KG1 (cell line): ENCODE measurements around the gene KCNG4.

Source experiments
- DNase-seq: peaks from one replicate; lab custom pipeline; 2025; lab: John Stamatoyannopoulos, UW

Gene KCNG4

GRCh38 chr16:84239909-84240308 lies at the start of gene KCNG4:
Gene KCNG4 (minus strand): TSS chr16:84240012. CDS start chr16:84237485, 2,527 bp downstream.
- DNase-seq = no peak

GRCh38 chr16:84288902-84289301 lies 49.1 kb upstream of the KCNG4 start:
- DNase-seq = no peak

GRCh38 chr16:84286578-84287240 lies 46.9 kb upstream of the KCNG4 start:
- no peak for DNase-seq

- no peak for DNase-seq
These were observed 44.4 kb upstream of the KCNG4 start for GRCh38 chr16:84284154-84284722.

GRCh38 chr16:84283314-84284153 lies 43.7 kb upstream of the KCNG4 start:
- no peak for DNase-seq

GRCh38 chr16:84282533-84282932 lies 42.7 kb upstream of the KCNG4 start:
- no peak for DNase-seq

- no peak for DNase-seq
These were observed 41.3 kb upstream of the KCNG4 start for GRCh38 chr16:84281074-84281473.

GRCh38 chr16:84279881-84280280 lies 40.1 kb upstream of the KCNG4 start:
- DNase-seq = no peak

- DNase-seq = no peak
These were observed 39.2 kb upstream of the KCNG4 start for GRCh38 chr16:84278968-84279367.

GRCh38 chr16:84278333-84278732 lies 38.5 kb upstream of the KCNG4 start:
- DNase-seq = no peak

- peak; percentile 39 for DNase-seq
These were observed 37.5 kb upstream of the KCNG4 start for GRCh38 chr16:84277244-84277823.

GRCh38 chr16:84275585-84276151 lies 35.9 kb upstream of the KCNG4 start:
- no peak for DNase-seq

- DNase-seq = no peak
These were observed 34.7 kb upstream of the KCNG4 start for GRCh38 chr16:84274515-84274914.

GRCh38 chr16:84272740-84273320 lies 33.0 kb upstream of the KCNG4 start:
- DNase-seq = no peak

- DNase-seq = no peak
These were observed 32.1 kb upstream of the KCNG4 start for GRCh38 chr16:84271866-84272265.

GRCh38 chr16:84271037-84271436 lies 31.2 kb upstream of the KCNG4 start:
- DNase-seq = no peak

GRCh38 chr16:84270531-84270930 lies 30.7 kb upstream of the KCNG4 start:
- no peak for DNase-seq

- DNase-seq = no peak
These were observed 30.3 kb upstream of the KCNG4 start for GRCh38 chr16:84270071-84270470.

- no peak for DNase-seq
These were observed 28.7 kb upstream of the KCNG4 start for GRCh38 chr16:84268291-84269040.

GRCh38 chr16:84267380-84267779 lies 27.6 kb upstream of the KCNG4 start:
- no peak for DNase-seq

GRCh38 chr16:84266451-84266850 lies 26.6 kb upstream of the KCNG4 start:
- DNase-seq = no peak
